Lung (tissue), 12 donors: ENCODE results near the gene ULK4. TPM values are rescaled to one million over a fixed set of nuclear protein-coding genes. Genes with fewer than 3 reads are reported as not detected.
"Not testable (repeated sequence)": the region's sequence is repeated elsewhere in the genome, so short reads cannot be mapped to it uniquely, and the experiment has no call there.

ENCODE experiments used
- ATAC-seq: fragments of 200-7000 bp; cut with Tn5 transposase; one replicate; pipeline ENCODE4 v1.9.1; 2020; ENCODE audit warnings: moderate number of reproducible peaks; ENCODE audit not compliant: insufficient read depth, low FRiP score
- DNase-seq, 3 donors: peaks; one replicate each; pipeline ENCODE4 v3.0.0-alpha.2; 2013 to 2017
- H3K27ac ChIP-seq, 2 donors: one replicate each; pipeline ENCODE4 v1.5.1; 2013; ENCODE audit warnings: mild to moderate bottlenecking in 2 of 2, moderate library complexity in 2 of 2, control low read depth in 1 of 2, inconsistent platforms in 1 of 2, low read depth in 1 of 2, low read length in 1 of 2
- H3K27me3 ChIP-seq, 3 donors: one replicate each; pipeline ENCODE4 v1.5.1; 2013; ENCODE audit warnings: low read length in 2 of 3; ENCODE audit not compliant: control insufficient read depth in 3 of 3, insufficient read depth in 3 of 3
- H3K36me3 ChIP-seq, 4 donors: one replicate each; pipeline ENCODE4 v1.5.1; 2013; ENCODE audit warnings: low read length in 4 of 4, mild to moderate bottlenecking in 1 of 4, moderate library complexity in 1 of 4; ENCODE audit not compliant: control insufficient read depth in 4 of 4, insufficient read depth in 4 of 4
- H3K4me1 ChIP-seq, 5 donors: one replicate each; pipeline ENCODE4 v1.5.1; 2013; ENCODE audit warnings: low read length in 5 of 5, mild to moderate bottlenecking in 2 of 5, moderate library complexity in 1 of 5; ENCODE audit not compliant: control insufficient read depth in 5 of 5, insufficient read depth in 5 of 5
- H3K4me3 ChIP-seq: one replicate; pipeline ENCODE4 v1.5.1; 2013; ENCODE audit warnings: mild to moderate bottlenecking, control low read depth, moderate library complexity
- H3K9ac ChIP-seq, 2 donors: one replicate each; pipeline ENCODE4 v1.5.1; 2013; ENCODE audit warnings: low read length in 2 of 2, control low read depth in 1 of 2; ENCODE audit not compliant: insufficient read depth in 1 of 2
- H3K9me3 ChIP-seq, 4 donors: one replicate each; pipeline ENCODE4 v1.5.1; 2013; ENCODE audit warnings: low read length in 3 of 4, mild to moderate bottlenecking in 1 of 4, moderate library complexity in 1 of 4; ENCODE audit not compliant: control insufficient read depth in 4 of 4, insufficient read depth in 3 of 4
- CTCF ChIP-seq: IDR thresholded peaks from 2 replicates; pipeline ENCODE4 v1.5.1; 2012; ENCODE audit warnings: mild to moderate bottlenecking; ENCODE audit errors: control extremely low read depth, extremely low read depth
- whole genome bisulfite sequencing, 2 donors: extraction: QIAGEN DNeasy Blood & Tissue Kit; methylation state at CpG; one replicate each; pipeline ENCODE4 v1.1.7; 2013; 5-methylcytosine and 5-hydroxymethylcytosine counted together
- polyA plus RNA-seq, 2 donors: library from polyadenylated mRNA; stranded (reverse); fragments of 200-250 nt; gene quantifications; one replicate each; pipeline ENCODE4 v1.2.1, GENCODE V29; 2013
- total RNA-seq, 2 donors: library from RNA; depleted of rRNA in 1 of 2; stranded (reverse); fragments of >200 nt in 1 of 2; gene quantifications; one replicate each; pipeline ENCODE4 v1.2.1, GENCODE V29; 2014 to 2021
- donor health status: control.
- donor health status: control.
- donor health status: Bipolar disorder and iron deficiency.
- donor health status: healthy.
- donor health status: DM: yes; HTN: yes; CAD: no.

Gene ULK4
- total and polyA plus RNA-seq, 4 donors = 2.8 to 56.0 (median 12.6) TPM

GRCh38 chr3:41792806-41793205, 169.1 kb downstream of the ULK4 start:
- DNase-seq = no peak

GRCh38 chr3:41769106-41769505, 192.8 kb downstream of the ULK4 start:
- Histone ChIP-seq H3K27ac (no peak overlapping the region), H3K9ac (no peak overlapping the region), H3K9me3 (peaks cover 0 to 2% (median 0%) of the 10 kb centered on the region in 4 donors), H3K36me3 (no peaks in the 10 kb centered on the region), H3K4me3 (no peak overlapping the region), H3K4me1 (no peaks in the 10 kb centered on the region), H3K27me3 (no peaks in the 10 kb centered on the region)
- TF ChIP-seq CTCF = no peak
- 69 to 94% methylated on average over 2 of the region's 2 CpGs for WGBS, 2 donors
- ATAC-seq (no peak), DNase-seq (no peak)

More at GRCh38 chr3:41792806-41793205, 169.1 kb downstream of the ULK4 start:
- ATAC-seq = no peak
- Histone ChIP-seq H3K9ac (no peak overlapping the region), H3K4me1 (no peaks in the 10 kb centered on the region), H3K9me3 (no peaks in the 10 kb centered on the region), H3K36me3 (peaks cover 0 to 2% (median under 1%) of the 10 kb centered on the region in 4 donors), H3K27me3 (no peaks in the 10 kb centered on the region), H3K4me3 (no peak overlapping the region), H3K27ac (no peak overlapping the region)
- no peak for TF ChIP-seq CTCF
- 87 to 88% methylated on average over 7 of the region's 7 CpGs for WGBS, 2 donors

- ATAC-seq = no peak
Measured at GRCh38 chr3:41768363-41768762, 193.5 kb downstream of the ULK4 start.

GRCh38 chr3:41762867-41763266, 199.0 kb downstream of the ULK4 start:
- WGBS, 2 donors = 94 to 98% methylated on average over 7 of the region's 7 CpGs
- DNase-seq = not testable (repeated sequence)

More at GRCh38 chr3:41768363-41768762, 193.5 kb downstream of the ULK4 start:
- Histone ChIP-seq H3K4me1 (no peaks in the 10 kb centered on the region), H3K4me3 (no peak overlapping the region), H3K36me3 (no peaks in the 10 kb centered on the region), H3K27me3 (no peaks in the 10 kb centered on the region), H3K27ac (no peak overlapping the region), H3K9me3 (peaks cover 0 to 2% (median 0%) of the 10 kb centered on the region in 4 donors), H3K9ac (no peak overlapping the region)
- no peak for DNase-seq
- TF ChIP-seq CTCF = no peak
- WGBS, 2 donors = 93 to 96% methylated on average over 1 of the region's 1 CpG

More at GRCh38 chr3:41762867-41763266, 199.0 kb downstream of the ULK4 start:
- not testable (repeated sequence) for H3K27ac ChIP-seq, H3K4me3 ChIP-seq, H3K4me1 ChIP-seq, H3K9me3 ChIP-seq, H3K36me3 ChIP-seq, H3K27me3 ChIP-seq, H3K9ac ChIP-seq, ATAC-seq
